ENCODE measurements around the gene TM4SF18. TPM values are rescaled to one million over a fixed set of nuclear protein-coding genes. Genes with fewer than 3 reads are reported as not detected.

TM4SF18 gene
- total RNA-seq, 1 experiment from 2014 or later, result 5.8 TPM

GRCh38 chr3:149330609-149331331 is 2.7 kb downstream of the TM4SF18 start:
- DNase-seq (ENCODE audit: low read depth), result peak; percentile 73

GRCh38 chr3:149327156-149327555 is 6.3 kb downstream of the TM4SF18 start:
- no peak for DNase-seq (ENCODE audit: low read depth)

GRCh38 chr3:149325581-149325980 is 7.9 kb downstream of the TM4SF18 start:
- DNase-seq (ENCODE audit: low read depth), result no peak

- no peak for DNase-seq (ENCODE audit: low read depth)
Measured at GRCh38 chr3:149324332-149324731, 9.1 kb downstream of the TM4SF18 start.

- no peak for DNase-seq (ENCODE audit: low read depth)
Measured at GRCh38 chr3:149321640-149322039, 11.8 kb downstream of the TM4SF18 start.

- no peak for DNase-seq (ENCODE audit: low read depth)
Measured at GRCh38 chr3:149321136-149321535, 12.3 kb downstream of the TM4SF18 start.

GRCh38 chr3:149319750-149320149 is 13.7 kb downstream of the TM4SF18 start:
- no peak for DNase-seq (ENCODE audit: low read depth)

- DNase-seq (ENCODE audit: low read depth), result no peak
Measured at GRCh38 chr3:149317072-149317471, 16.4 kb downstream of the TM4SF18 start.

- DNase-seq (ENCODE audit: low read depth), result peak; percentile 19
Measured at GRCh38 chr3:149316437-149316836, 17.0 kb downstream of the TM4SF18 start.

- no peak for DNase-seq (ENCODE audit: low read depth)
Measured at GRCh38 chr3:149315694-149316093, 17.7 kb downstream of the TM4SF18 start.

GRCh38 chr3:149314807-149315578 is 18.4 kb downstream of the TM4SF18 start:
- peak; percentile 83 for DNase-seq (ENCODE audit: low read depth)

GRCh38 chr3:149313542-149313941 is 19.9 kb downstream of the TM4SF18 start:
- DNase-seq (ENCODE audit: low read depth), result no peak

- no peak for DNase-seq (ENCODE audit: low read depth)
Measured at GRCh38 chr3:149310796-149311534, 22.5 kb downstream of the TM4SF18 start.

- DNase-seq (ENCODE audit: low read depth), result no peak
Measured at GRCh38 chr3:149307435-149307783, 26.0 kb downstream of the TM4SF18 start.

GRCh38 chr3:149306751-149307434 is 26.5 kb downstream of the TM4SF18 start:
- no peak for DNase-seq (ENCODE audit: low read depth)

- DNase-seq (ENCODE audit: low read depth), result no peak
Measured at GRCh38 chr3:149305376-149305775, 28.1 kb downstream of the TM4SF18 start.

- DNase-seq (ENCODE audit: low read depth), result peak; percentile 97
Measured at GRCh38 chr3:149299938-149300801, 33.3 kb downstream of the TM4SF18 start.

- no peak for DNase-seq (ENCODE audit: low read depth)
Measured at GRCh38 chr3:149296972-149297371, 36.5 kb downstream of the TM4SF18 start.

- no peak for DNase-seq (ENCODE audit: low read depth)
Measured at GRCh38 chr3:149292666-149293065, 40.8 kb downstream of the TM4SF18 start.

- no peak for DNase-seq (ENCODE audit: low read depth)
Measured at GRCh38 chr3:149291178-149291577, 42.3 kb downstream of the TM4SF18 start.

GRCh38 chr3:149288655-149289054 is 44.8 kb downstream of the TM4SF18 start:
- no peak for DNase-seq (ENCODE audit: low read depth)
